SU-DHL-6 (cell line): ENCODE measurements around the gene ST6GAL1.

ENCODE experiments used
- H2AFZ ChIP-seq: fragments of 200-600 bp; sonication (generic); 2 replicates; pipeline ENCODE4 v1.6.1; 2014; ENCODE audit warnings: low read depth, mild to moderate bottlenecking, moderate library complexity, mixed read lengths, antibody characterized with exemption, low read length; ENCODE audit not compliant: severe bottlenecking
- H3F3A ChIP-seq: fragments of 200-600 bp; shearing (Covaris generic); 2 replicates; pipeline ENCODE4 v1.6.0; 2016; ENCODE audit warnings: antibody characterized with exemption, mild to moderate bottlenecking; ENCODE audit not compliant: insufficient read depth
- H3K27ac ChIP-seq: fragments of 200-600 bp; sonication (generic); 2 replicates; pipeline ENCODE4 v1.5.1; 2016; ENCODE audit warnings: low read depth, mild to moderate bottlenecking, low read length, moderate library complexity, mixed read lengths
- H3K27me3 ChIP-seq: fragments of 200-600 bp; sonication (generic), shearing (Covaris generic); 2 replicates; pipeline ENCODE4 v1.6.0; 2014; ENCODE audit warnings: mild to moderate bottlenecking, low read length
- H3K36me3 ChIP-seq: fragments of 200-600 bp; sonication (generic); 2 replicates; pipeline ENCODE4 v1.6.1; 2014; ENCODE audit warnings: mild to moderate bottlenecking, low read length, mixed read lengths
- H3K4me2 ChIP-seq: fragments of 300-600, 200-600 bp; shearing (Covaris generic), sonication (generic); 2 replicates; pipeline ENCODE4 v1.6.0; 2014; ENCODE audit warnings: low read length, low read depth, mild to moderate bottlenecking; ENCODE audit not compliant: poor library complexity, severe bottlenecking
- H3K4me3 ChIP-seq: fragments of 200-600 bp; sonication (generic); 2 replicates; pipeline ENCODE4 v1.5.1; 2014; ENCODE audit warnings: antibody characterized with exemption, low read length, mild to moderate bottlenecking, mixed read lengths; ENCODE audit not compliant: insufficient read depth, poor library complexity, severe bottlenecking
- H3K79me2 ChIP-seq: fragments of 200-600 bp; sonication (generic); 2 replicates; pipeline ENCODE4 v1.6.1; 2014; ENCODE audit warnings: mild to moderate bottlenecking, low read length, moderate library complexity; ENCODE audit not compliant: insufficient read depth
- H3K9ac ChIP-seq: fragments of 200-600 bp; sonication (generic); 2 replicates; pipeline ENCODE4 v1.7.0; 2014; ENCODE audit warnings: mild to moderate bottlenecking, low read length
- H3K9me2 ChIP-seq: fragments of 200-600 bp; sonication (generic); replicated peaks from 2 replicates; pipeline ENCODE4 v1.6.1; 2014; ENCODE audit warnings: low read length; ENCODE audit not compliant: insufficient read depth
- H3K9me3 ChIP-seq: fragments of 200-600 bp; sonication (generic); 2 replicates; pipeline ENCODE4 v1.6.1; 2014; ENCODE audit warnings: low read length, mixed read lengths; ENCODE audit not compliant: insufficient read depth
- H4K20me1 ChIP-seq: fragments of 200-600 bp; sonication (generic); 2 replicates; pipeline ENCODE4 v1.6.1; 2014; ENCODE audit warnings: low read depth, mild to moderate bottlenecking, antibody characterized with exemption, low read length, moderate library complexity, mixed read lengths
- CTCF ChIP-seq: fragments of 200-600 bp; sonication (generic); IDR thresholded peaks from one replicate; pipeline ENCODE4 v1.5.1; 2017; ENCODE audit warnings: antibody characterized with exemption, mild to moderate bottlenecking, low read length, moderate library complexity; ENCODE audit not compliant: insufficient read depth, poor library complexity, severe bottlenecking
- EZH2phosphoT487 ChIP-seq: fragments of 200-600 bp; sonication (generic), shearing (Covaris generic); conservative IDR thresholded peaks from 2 replicates; pipeline ENCODE4 v1.6.1; 2018; ENCODE audit warnings: mild to moderate bottlenecking, antibody characterized with exemption, low read length, moderate library complexity, mixed read lengths

Gene ST6GAL1

GRCh38 chr3:187102073-187102634 lies 171.8 kb downstream of the ST6GAL1 start:
- H2AFZ ChIP-seq = no peak overlapping the region
- H3K9me3 ChIP-seq = no peaks in the 10 kb centered on the region
- H3F3A ChIP-seq = no peaks in the 10 kb centered on the region
- no peaks in the 10 kb centered on the region for H3K9me2 ChIP-seq
- peak overlapping the region; percentile 37 for H3K4me2 ChIP-seq
- no peaks in the 10 kb centered on the region for H3K36me3 ChIP-seq
- H3K27me3 ChIP-seq = no peaks in the 10 kb centered on the region
- TF ChIP-seq EZH2phosphoT487 = no peak
- H4K20me1 ChIP-seq = no peaks in the 10 kb centered on the region
- no peaks in the 10 kb centered on the region for H3K79me2 ChIP-seq
- H3K9ac ChIP-seq = no peak overlapping the region
- no peak overlapping the region for H3K4me3 ChIP-seq
- no peak overlapping the region for H3K27ac ChIP-seq

GRCh38 chr3:187103251-187103650 lies 172.9 kb downstream of the ST6GAL1 start:
- H3K27ac ChIP-seq = no peak overlapping the region
- no peak overlapping the region for H3K9ac ChIP-seq
- H3K9me3 ChIP-seq = no peaks in the 10 kb centered on the region
- H3K79me2 ChIP-seq = no peaks in the 10 kb centered on the region
- TF ChIP-seq EZH2phosphoT487 = no peak
- TF ChIP-seq CTCF = no peak
- no peaks in the 10 kb centered on the region for H3K27me3 ChIP-seq
- no peak overlapping the region for H3K4me3 ChIP-seq
- H3K9me2 ChIP-seq = no peaks in the 10 kb centered on the region
- no peaks in the 10 kb centered on the region for H3K36me3 ChIP-seq
- no peak overlapping the region for H2AFZ ChIP-seq
- no peaks in the 10 kb centered on the region for H4K20me1 ChIP-seq
- H3F3A ChIP-seq = no peaks in the 10 kb centered on the region
- no peak overlapping the region for H3K4me2 ChIP-seq

GRCh38 chr3:187104342-187104741 lies 174.0 kb downstream of the ST6GAL1 start:
- H3K4me2 ChIP-seq = no peak overlapping the region
- H3K36me3 ChIP-seq = no peaks in the 10 kb centered on the region
- TF ChIP-seq CTCF (no peak), EZH2phosphoT487 (no peak)
- no peak overlapping the region for H3K9ac ChIP-seq
- H3K27ac ChIP-seq = no peak overlapping the region
- no peaks in the 10 kb centered on the region for H3K9me2 ChIP-seq
- H3K27me3 ChIP-seq = no peaks in the 10 kb centered on the region
- no peaks in the 10 kb centered on the region for H4K20me1 ChIP-seq
- H3F3A ChIP-seq = no peaks in the 10 kb centered on the region
- H2AFZ ChIP-seq = no peak overlapping the region
- no peak overlapping the region for H3K4me3 ChIP-seq
- H3K9me3 ChIP-seq = no peaks in the 10 kb centered on the region
- no peaks in the 10 kb centered on the region for H3K79me2 ChIP-seq

- no peak overlapping the region for H3K9ac ChIP-seq
- H3K27me3 ChIP-seq = no peaks in the 10 kb centered on the region
- no peaks in the 10 kb centered on the region for H3F3A ChIP-seq
- no peaks in the 10 kb centered on the region for H3K9me2 ChIP-seq
- no peak overlapping the region for H2AFZ ChIP-seq
- no peak overlapping the region for H3K27ac ChIP-seq
- H3K36me3 ChIP-seq = no peaks in the 10 kb centered on the region
- TF ChIP-seq EZH2phosphoT487 = no peak
- TF ChIP-seq CTCF = no peak
- no peaks in the 10 kb centered on the region for H4K20me1 ChIP-seq
- no peak overlapping the region for H3K4me3 ChIP-seq
- no peaks in the 10 kb centered on the region for H3K79me2 ChIP-seq
- H3K4me2 ChIP-seq = no peak overlapping the region
- H3K9me3 ChIP-seq = no peaks in the 10 kb centered on the region
Measured at GRCh38 chr3:187104933-187105332, 174.6 kb downstream of the ST6GAL1 start.
